ENCODE data around the gene PARVB.

DNA sequence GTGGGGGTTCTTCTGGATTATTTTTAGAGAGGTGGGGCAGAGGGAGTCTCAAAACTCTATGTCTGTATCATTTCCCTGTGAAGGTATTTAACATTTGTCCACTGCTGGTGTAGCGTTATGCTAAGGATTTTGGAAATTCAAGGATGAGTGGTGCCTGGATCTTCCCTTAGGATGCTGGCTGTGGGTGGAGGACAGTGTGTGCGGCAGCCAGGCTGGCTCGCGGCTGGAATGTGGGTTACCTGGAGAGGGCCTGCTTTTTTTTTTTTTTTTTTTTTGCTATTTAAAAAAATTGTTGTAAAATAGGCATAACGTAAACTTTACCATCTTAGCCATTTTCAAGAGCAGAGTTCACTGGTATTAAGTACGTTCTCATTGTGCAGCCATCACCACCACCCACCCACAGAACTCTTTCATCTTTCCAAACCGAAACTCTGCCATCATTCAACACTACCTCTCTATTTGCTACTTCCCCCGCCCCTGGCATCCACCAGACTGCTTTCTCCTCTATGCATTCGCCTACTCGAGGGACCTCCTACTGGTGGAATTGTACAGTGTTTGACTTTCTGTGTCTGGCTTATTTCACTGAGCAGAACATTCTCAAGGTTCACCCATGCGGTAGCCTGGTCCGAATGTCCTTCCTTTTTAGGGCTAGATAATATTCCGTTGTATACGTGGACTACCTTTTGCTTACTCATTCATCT lies 67.1 kb downstream of the PARVB start:
- TF ChIP-seq, protein P1, sequence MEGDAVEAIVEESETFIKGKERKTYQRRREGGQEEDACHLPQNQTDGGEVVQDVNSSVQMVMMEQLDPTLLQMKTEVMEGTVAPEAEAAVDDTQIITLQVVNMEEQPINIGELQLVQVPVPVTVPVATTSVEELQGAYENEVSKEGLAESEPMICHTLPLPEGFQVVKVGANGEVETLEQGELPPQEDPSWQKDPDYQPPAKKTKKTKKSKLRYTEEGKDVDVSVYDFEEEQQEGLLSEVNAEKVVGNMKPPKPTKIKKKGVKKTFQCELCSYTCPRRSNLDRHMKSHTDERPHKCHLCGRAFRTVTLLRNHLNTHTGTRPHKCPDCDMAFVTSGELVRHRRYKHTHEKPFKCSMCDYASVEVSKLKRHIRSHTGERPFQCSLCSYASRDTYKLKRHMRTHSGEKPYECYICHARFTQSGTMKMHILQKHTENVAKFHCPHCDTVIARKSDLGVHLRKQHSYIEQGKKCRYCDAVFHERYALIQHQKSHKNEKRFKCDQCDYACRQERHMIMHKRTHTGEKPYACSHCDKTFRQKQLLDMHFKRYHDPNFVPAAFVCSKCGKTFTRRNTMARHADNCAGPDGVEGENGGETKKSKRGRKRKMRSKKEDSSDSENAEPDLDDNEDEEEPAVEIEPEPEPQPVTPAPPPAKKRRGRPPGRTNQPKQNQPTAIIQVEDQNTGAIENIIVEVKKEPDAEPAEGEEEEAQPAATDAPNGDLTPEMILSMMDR (IDR thresholded peaks at IDR 0.05), result peak in 1 of 4 experiments; percentile 10
- TF ChIP-seq POLR2AphosphoS5 (IDR thresholded peaks at IDR 0.05) (no peak), POLR2A (IDR thresholded peaks at IDR 0.05) (no peak), EP300 (IDR thresholded peaks at IDR 0.05) (no peak)
